HEK293 (cell line): Measurements from ENCODE around the gene MIEF2.

ENCODE experiments used
- CTCF ChIA-PET: fragments of 350-600 bp; formaldehyde crosslinking; extraction: SDS; loops from one replicate; lab custom pipeline; 2021; ENCODE audit warnings: antibody characterized with exemption; lab: Yijun Ruan, JAX
- POLR2A ChIA-PET: fragments of 300-600 bp; formaldehyde crosslinking; extraction: SDS; loops from one replicate; lab custom pipeline; 2020; ENCODE audit warnings: antibody characterized with exemption, inconsistent platforms; lab: Yijun Ruan, JAX
- H3K27ac ChIP-seq: fragments of 200-500 bp; sonication (Bioruptor generic); 2 replicates; pipeline ENCODE4 v1.5.1; 2014; ENCODE audit warnings: low read depth, low read length, control low read depth, inconsistent platforms; ENCODE audit errors: extremely low read depth
- H3K36me3 ChIP-seq, 2 experiments: fragments of 200-500 bp in 1 of 2; sonication (Bioruptor generic) in 1 of 2; 1 replicate in 1 of 2; 2 replicates in 1 of 2; pipeline ENCODE4 v1.5.1; 2014 to 2017; ENCODE audit warnings: inconsistent platforms in 2 of 2, low read length in 2 of 2; ENCODE audit not compliant: control insufficient read depth in 2 of 2, insufficient read depth in 1 of 2
- H3K4me1 ChIP-seq: fragments of 200-500 bp; sonication (Bioruptor generic); 2 replicates; pipeline ENCODE4 v1.5.1; 2014; ENCODE audit warnings: mild to moderate bottlenecking, low read length, inconsistent platforms; ENCODE audit not compliant: control insufficient read depth, insufficient read depth
- H3K4me3 ChIP-seq: 2 replicates; pipeline ENCODE4 v1.5.1; 2011; ENCODE audit warnings: low read depth, mild to moderate bottlenecking, control low read depth, low read length, moderate library complexity
- H3K9me3 ChIP-seq: fragments of 200-500 bp; sonication (Bioruptor generic); 2 replicates; pipeline ENCODE4 v1.5.1; 2014; ENCODE audit warnings: low read depth, low read length, inconsistent platforms; ENCODE audit not compliant: control insufficient read depth, insufficient read depth
- BCL11B ChIP-seq: fragments of 450-650 bp; formaldehyde crosslinking; IDR thresholded peaks from 2 replicates; pipeline ENCODE4 v1.5.1; 2016; ENCODE audit warnings: low read depth, missing biosample characterization, missing genetic modification characterization
- EGR2 ChIP-seq: fragments of 450-650 bp; formaldehyde crosslinking; IDR thresholded peaks from 2 replicates; pipeline ENCODE4 v1.5.1; 2016; ENCODE audit warnings: low read depth, missing biosample characterization, missing genetic modification characterization
- HOXC10 ChIP-seq: sonication (generic); formaldehyde crosslinking; IDR thresholded peaks from 2 replicates; pipeline ENCODE4 v1.8.1; 2023; ENCODE audit warnings: mild to moderate bottlenecking, missing genetic modification reagents
- HOXD13 ChIP-seq: sonication (generic); formaldehyde crosslinking; IDR thresholded peaks from 2 replicates; pipeline ENCODE4 v1.8.0; 2022; ENCODE audit warnings: missing genetic modification reagents, borderline replicate concordance
- KLF9 ChIP-seq: fragments of 450-650 bp; formaldehyde crosslinking; IDR thresholded peaks from 2 replicates; pipeline ENCODE4 v1.5.1; 2016; ENCODE audit warnings: missing biosample characterization, missing genetic modification characterization, low read depth
- ZBTB20 ChIP-seq: fragments of 450-650 bp; formaldehyde crosslinking; IDR thresholded peaks from 2 replicates; pipeline ENCODE4 v1.5.1; 2016; ENCODE audit warnings: missing biosample characterization, missing genetic modification characterization
- ZBTB48 ChIP-seq: fragments of 450-650 bp; formaldehyde crosslinking; IDR thresholded peaks from 2 replicates; pipeline ENCODE4 v1.5.1; 2016; ENCODE audit warnings: missing biosample characterization, missing genetic modification characterization
- ZFHX2 ChIP-seq: fragments of 450-650 bp; formaldehyde crosslinking; conservative IDR thresholded peaks from 2 replicates; pipeline ENCODE4 v1.5.1; 2016; ENCODE audit warnings: missing biosample characterization, missing genetic modification characterization
- ZIC2 ChIP-seq: fragments of 450-650 bp; formaldehyde crosslinking; IDR thresholded peaks from 2 replicates; pipeline ENCODE4 v1.5.1; 2016; ENCODE audit warnings: missing biosample characterization, missing genetic modification characterization
- ZNF202 ChIP-seq: fragments of 450-650 bp; formaldehyde crosslinking; IDR thresholded peaks from 2 replicates; pipeline ENCODE4 v1.5.1; 2016; ENCODE audit warnings: missing biosample characterization, missing genetic modification characterization, borderline replicate concordance
- ZNF311 ChIP-seq: fragments of 450-650 bp; formaldehyde crosslinking; IDR thresholded peaks from 2 replicates; pipeline ENCODE4 v1.5.1; 2017; ENCODE audit warnings: missing biosample characterization, missing genetic modification characterization, borderline replicate concordance
- ZNF335 ChIP-seq: fragments of 450-650 bp; formaldehyde crosslinking; conservative IDR thresholded peaks from 2 replicates; pipeline ENCODE4 v1.5.1; 2016; ENCODE audit warnings: missing biosample characterization, missing genetic modification characterization
- ZNF354C ChIP-seq: fragments of 450-650 bp; formaldehyde crosslinking; IDR thresholded peaks from 2 replicates; pipeline ENCODE4 v1.5.1; 2016; ENCODE audit warnings: missing biosample characterization, missing genetic modification characterization, low read depth, borderline replicate concordance
- ZNF423 ChIP-seq: fragments of 450-650 bp; formaldehyde crosslinking; IDR thresholded peaks from 2 replicates; pipeline ENCODE4 v1.5.1; 2016; ENCODE audit warnings: missing biosample characterization, missing genetic modification characterization
- ZNF433 ChIP-seq: fragments of 450-650 bp; formaldehyde crosslinking; IDR thresholded peaks from 2 replicates; pipeline ENCODE4 v1.5.1; 2016; ENCODE audit warnings: missing biosample characterization, missing genetic modification characterization, low read depth
- ZNF514 ChIP-seq: fragments of 450-650 bp; formaldehyde crosslinking; IDR thresholded peaks from 2 replicates; pipeline ENCODE4 v1.5.1; 2016; ENCODE audit warnings: missing biosample characterization, missing genetic modification characterization
- ZNF521 ChIP-seq: fragments of 450-650 bp; formaldehyde crosslinking; IDR thresholded peaks from 2 replicates; pipeline ENCODE4 v1.5.1; 2017; ENCODE audit warnings: missing biosample characterization, mild to moderate bottlenecking, missing genetic modification characterization
- ZNF623 ChIP-seq: fragments of 450-650 bp; formaldehyde crosslinking; IDR thresholded peaks from 2 replicates; pipeline ENCODE4 v1.5.1; 2016; ENCODE audit warnings: missing biosample characterization, missing genetic modification characterization
- ZNF629 ChIP-seq: fragments of 450-650 bp; formaldehyde crosslinking; IDR thresholded peaks from 2 replicates; pipeline ENCODE4 v1.5.1; 2017; ENCODE audit warnings: missing biosample characterization, missing genetic modification characterization
- ZNF837 ChIP-seq: fragments of 450-650 bp; formaldehyde crosslinking; IDR thresholded peaks from 2 replicates; pipeline ENCODE4 v1.5.1; 2016; ENCODE audit warnings: missing biosample characterization, missing genetic modification characterization
- TF ChIP-seq, protein P1 (sequence below): fragments of 450-650 bp; formaldehyde crosslinking; IDR thresholded peaks from 2 replicates; pipeline ENCODE4 v1.5.1; 2016; ENCODE audit warnings: missing biosample characterization, missing genetic modification characterization
- TF ChIP-seq, protein P2 (sequence below): fragments of 450-650 bp; formaldehyde crosslinking; optimal IDR thresholded peaks from 2 replicates; pipeline ENCODE3; 2016; ENCODE audit warnings: missing biosample characterization, mild to moderate bottlenecking, missing genetic modification characterization
- TF ChIP-seq, protein P3 (sequence below): fragments of 450-650 bp; formaldehyde crosslinking; IDR thresholded peaks from 2 replicates; pipeline ENCODE4; 2016; ENCODE audit warnings: missing biosample characterization, missing genetic modification characterization
- TF ChIP-seq, protein P4 (sequence below): fragments of 450-650 bp; formaldehyde crosslinking; IDR thresholded peaks from 2 replicates; pipeline ENCODE4 v1.5.1; 2017; ENCODE audit warnings: missing biosample characterization, missing genetic modification characterization
- TF ChIP-seq, protein P5 (sequence below): fragments of 450-650 bp; formaldehyde crosslinking; IDR thresholded peaks from 2 replicates; pipeline ENCODE4 v1.5.1; 2017; ENCODE audit warnings: missing biosample characterization, mild to moderate bottlenecking, missing genetic modification characterization, moderate library complexity

Gene MIEF2

DNA sequence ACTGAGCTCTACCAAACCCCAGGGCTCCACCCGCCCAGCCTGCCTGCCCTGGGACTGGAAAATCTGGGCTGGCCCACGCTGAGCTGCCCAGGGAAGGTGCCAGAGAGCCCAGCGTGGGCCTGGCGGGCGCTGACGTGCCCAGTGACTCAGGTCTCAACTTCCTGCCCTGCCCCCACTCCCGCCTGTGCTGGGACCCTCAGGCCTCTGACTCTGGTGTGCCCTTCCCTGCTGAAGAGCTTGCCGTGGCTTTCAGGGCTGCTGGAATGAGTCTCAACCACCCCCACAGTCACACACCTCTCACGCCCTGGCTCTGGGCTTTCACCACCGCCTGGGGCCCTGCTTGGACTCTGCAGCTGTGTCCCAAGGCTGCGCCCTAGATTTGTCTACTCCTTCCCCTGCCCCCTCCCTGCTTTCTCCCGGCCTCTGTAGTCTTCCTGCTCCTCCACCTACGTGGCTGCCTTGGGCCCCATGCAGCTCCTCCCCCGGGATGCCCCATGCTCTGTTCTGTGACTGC, 24.7 kb upstream of the MIEF2 start (continued):
- TF ChIP-seq, protein P1, sequence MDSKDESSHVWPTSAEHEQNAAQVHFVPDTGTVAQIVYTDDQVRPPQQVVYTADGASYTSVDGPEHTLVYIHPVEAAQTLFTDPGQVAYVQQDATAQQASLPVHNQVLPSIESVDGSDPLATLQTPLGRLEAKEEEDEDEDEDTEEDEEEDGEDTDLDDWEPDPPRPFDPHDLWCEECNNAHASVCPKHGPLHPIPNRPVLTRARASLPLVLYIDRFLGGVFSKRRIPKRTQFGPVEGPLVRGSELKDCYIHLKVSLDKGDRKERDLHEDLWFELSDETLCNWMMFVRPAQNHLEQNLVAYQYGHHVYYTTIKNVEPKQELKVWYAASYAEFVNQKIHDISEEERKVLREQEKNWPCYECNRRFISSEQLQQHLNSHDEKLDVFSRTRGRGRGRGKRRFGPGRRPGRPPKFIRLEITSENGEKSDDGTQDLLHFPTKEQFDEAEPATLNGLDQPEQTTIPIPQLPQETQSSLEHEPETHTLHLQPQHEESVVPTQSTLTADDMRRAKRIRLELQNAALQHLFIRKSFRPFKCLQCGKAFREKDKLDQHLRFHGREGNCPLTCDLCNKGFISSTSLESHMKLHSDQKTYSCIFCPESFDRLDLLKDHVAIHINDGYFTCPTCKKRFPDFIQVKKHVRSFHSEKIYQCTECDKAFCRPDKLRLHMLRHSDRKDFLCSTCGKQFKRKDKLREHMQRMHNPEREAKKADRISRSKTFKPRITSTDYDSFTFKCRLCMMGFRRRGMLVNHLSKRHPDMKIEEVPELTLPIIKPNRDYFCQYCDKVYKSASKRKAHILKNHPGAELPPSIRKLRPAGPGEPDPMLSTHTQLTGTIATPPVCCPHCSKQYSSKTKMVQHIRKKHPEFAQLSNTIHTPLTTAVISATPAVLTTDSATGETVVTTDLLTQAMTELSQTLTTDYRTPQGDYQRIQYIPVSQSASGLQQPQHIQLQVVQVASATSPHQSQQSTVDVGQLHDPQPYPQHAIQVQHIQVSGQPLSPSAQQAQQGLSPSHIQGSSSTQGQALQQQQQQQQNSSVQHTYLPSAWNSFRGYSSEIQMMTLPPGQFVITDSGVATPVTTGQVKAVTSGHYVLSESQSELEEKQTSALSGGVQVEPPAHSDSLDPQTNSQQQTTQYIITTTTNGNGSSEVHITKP (tag by site-specific recombination), result peak; percentile 65
- no peak for TF ChIP-seq KLF9 (tag by site-specific recombination)

DNA sequence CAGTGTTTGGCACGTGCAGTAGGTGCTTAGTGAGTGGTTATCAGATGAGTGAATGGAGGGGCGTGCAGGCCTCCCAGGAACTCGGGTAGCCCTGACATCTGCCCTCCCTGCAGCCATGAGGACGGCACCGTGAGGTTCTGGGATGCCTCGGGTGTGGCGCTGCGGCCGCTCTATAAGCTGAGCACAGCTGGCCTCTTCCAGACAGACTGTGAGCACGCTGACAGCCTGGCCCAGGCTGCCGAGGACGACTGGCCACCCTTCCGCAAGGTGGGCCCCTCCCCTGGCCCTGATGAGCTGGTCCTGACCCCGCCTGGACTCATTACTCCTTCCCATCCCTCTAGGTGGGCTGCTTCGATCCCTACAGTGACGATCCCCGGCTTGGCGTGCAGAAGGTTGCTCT, 24.0 kb upstream of the MIEF2 start:
- Histone ChIP-seq H3K4me1 (no peaks in the 10 kb centered on the region), H3K27ac (no peak overlapping the region)
- TF ChIP-seq ZBTB48 (tag by site-specific recombination) (no peak), ZBTB20 (tag by site-specific recombination) (no peak), BCL11B (tag by site-specific recombination) (no peak), ZIC2 (tag by site-specific recombination) (no peak), EGR2 (tag by site-specific recombination) (no peak), HOXC10 (CRISPR knock-in tag) (no peak), HOXD13 (no peak), ZNF837 (tag by site-specific recombination) (no peak), ZNF354C (tag by site-specific recombination) (no peak), ZNF311 (tag by site-specific recombination) (no peak), ZNF629 (tag by site-specific recombination) (no peak), ZNF521 (tag by site-specific recombination) (no peak), ZNF514 (tag by site-specific recombination) (no peak)
- TF ChIP-seq, protein P2, sequence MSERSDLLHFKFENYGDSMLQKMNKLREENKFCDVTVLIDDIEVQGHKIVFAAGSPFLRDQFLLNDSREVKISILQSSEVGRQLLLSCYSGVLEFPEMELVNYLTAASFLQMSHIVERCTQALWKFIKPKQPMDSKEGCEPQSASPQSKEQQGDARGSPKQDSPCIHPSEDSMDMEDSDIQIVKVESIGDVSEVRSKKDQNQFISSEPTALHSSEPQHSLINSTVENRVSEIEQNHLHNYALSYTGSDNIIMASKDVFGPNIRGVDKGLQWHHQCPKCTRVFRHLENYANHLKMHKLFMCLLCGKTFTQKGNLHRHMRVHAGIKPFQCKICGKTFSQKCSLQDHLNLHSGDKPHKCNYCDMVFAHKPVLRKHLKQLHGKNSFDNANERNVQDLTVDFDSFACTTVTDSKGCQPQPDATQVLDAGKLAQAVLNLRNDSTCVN (tag by site-specific recombination), result no peak
- TF ChIP-seq, protein P3, sequence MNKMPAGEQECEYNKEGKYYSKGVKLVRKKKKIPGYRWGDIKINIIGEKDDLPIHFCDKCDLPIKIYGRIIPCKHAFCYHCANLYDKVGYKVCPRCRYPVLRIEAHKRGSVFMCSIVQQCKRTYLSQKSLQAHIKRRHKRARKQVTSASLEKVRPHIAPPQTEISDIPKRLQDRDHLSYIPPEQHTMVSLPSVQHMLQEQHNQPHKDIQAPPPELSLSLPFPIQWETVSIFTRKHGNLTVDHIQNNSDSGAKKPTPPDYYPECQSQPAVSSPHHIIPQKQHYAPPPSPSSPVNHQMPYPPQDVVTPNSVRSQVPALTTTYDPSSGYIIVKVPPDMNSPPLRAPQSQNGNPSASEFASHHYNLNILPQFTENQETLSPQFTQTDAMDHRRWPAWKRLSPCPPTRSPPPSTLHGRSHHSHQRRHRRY (tag by site-specific recombination), result no peak
- TF ChIP-seq, all 188 proteins: peak for 0
- peaks cover 0 to 97% of the 10 kb centered on the region in 2 experiments; a peak in 2 of 3 replicates for H3K36me3 ChIP-seq
- ChIA-PET CTCF (interaction anchor here (0.6 to 1.1 kb wide), 3 partner anchors 11 to 19 kb away, joined by 3 read pairs; no protein-coding TSS in a partner anchor), POLR2A (interaction anchor here (0.6 kb wide), 1 partner anchor 8 kb away, joined by 3 read pairs; no protein-coding TSS in a partner anchor)
- H3K9me3 ChIP-seq, result no peaks in the 10 kb centered on the region
- H3K4me3 ChIP-seq, result no peak overlapping the region

DNA sequence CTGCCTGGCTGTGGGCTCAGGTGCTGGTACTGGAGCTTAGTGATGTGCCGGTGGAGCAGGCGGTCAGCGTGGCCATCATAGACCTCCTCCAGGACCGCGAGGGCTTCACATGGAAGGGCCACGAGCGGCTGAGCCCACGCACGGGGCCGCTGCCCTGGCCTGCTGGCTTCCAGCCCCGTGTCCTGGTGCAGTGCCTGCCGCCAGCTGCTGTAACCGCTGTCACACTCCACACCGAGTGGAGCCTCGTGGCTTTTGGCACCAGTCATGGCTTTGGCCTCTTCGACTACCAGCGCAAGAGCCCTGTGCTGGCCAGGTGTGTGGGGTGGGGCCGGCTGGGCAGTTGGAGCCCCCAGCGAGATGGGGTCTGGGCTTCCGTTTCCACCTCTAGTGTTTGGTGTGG, 23.0 kb upstream of the MIEF2 start:
- no peak overlapping the region for H3K27ac ChIP-seq
- no peak overlapping the region for H3K4me3 ChIP-seq
- ChIA-PET POLR2A (no interaction called here), CTCF (no interaction called here)
- no peaks in the 10 kb centered on the region for H3K9me3 ChIP-seq
- no peaks in the 10 kb centered on the region for H3K4me1 ChIP-seq
- H3K36me3 ChIP-seq, result peaks cover 0 to 98% of the 10 kb centered on the region in 2 experiments; a peak in 2 of 3 replicates
- TF ChIP-seq, protein P4, sequence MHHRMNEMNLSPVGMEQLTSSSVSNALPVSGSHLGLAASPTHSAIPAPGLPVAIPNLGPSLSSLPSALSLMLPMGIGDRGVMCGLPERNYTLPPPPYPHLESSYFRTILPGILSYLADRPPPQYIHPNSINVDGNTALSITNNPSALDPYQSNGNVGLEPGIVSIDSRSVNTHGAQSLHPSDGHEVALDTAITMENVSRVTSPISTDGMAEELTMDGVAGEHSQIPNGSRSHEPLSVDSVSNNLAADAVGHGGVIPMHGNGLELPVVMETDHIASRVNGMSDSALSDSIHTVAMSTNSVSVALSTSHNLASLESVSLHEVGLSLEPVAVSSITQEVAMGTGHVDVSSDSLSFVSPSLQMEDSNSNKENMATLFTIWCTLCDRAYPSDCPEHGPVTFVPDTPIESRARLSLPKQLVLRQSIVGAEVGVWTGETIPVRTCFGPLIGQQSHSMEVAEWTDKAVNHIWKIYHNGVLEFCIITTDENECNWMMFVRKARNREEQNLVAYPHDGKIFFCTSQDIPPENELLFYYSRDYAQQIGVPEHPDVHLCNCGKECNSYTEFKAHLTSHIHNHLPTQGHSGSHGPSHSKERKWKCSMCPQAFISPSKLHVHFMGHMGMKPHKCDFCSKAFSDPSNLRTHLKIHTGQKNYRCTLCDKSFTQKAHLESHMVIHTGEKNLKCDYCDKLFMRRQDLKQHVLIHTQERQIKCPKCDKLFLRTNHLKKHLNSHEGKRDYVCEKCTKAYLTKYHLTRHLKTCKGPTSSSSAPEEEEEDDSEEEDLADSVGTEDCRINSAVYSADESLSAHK (tag by site-specific recombination), result no peak
- TF ChIP-seq ZNF423 (tag by site-specific recombination) (no peak), ZFHX2 (tag by site-specific recombination) (no peak), ZNF623 (tag by site-specific recombination) (no peak), ZNF433 (no peak), ZNF202 (tag by site-specific recombination) (no peak), ZNF335 (tag by site-specific recombination) (no peak)
- TF ChIP-seq, protein P5, sequence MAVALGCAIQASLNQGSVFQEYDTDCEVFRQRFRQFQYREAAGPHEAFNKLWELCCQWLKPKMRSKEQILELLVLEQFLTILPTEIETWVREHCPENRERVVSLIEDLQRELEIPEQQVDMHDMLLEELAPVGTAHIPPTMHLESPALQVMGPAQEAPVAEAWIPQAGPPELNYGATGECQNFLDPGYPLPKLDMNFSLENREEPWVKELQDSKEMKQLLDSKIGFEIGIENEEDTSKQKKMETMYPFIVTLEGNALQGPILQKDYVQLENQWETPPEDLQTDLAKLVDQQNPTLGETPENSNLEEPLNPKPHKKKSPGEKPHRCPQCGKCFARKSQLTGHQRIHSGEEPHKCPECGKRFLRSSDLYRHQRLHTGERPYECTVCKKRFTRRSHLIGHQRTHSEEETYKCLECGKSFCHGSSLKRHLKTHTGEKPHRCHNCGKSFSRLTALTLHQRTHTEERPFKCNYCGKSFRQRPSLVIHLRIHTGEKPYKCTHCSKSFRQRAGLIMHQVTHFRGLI (tag by site-specific recombination), result no peak
